ENCODE measurements around the gene POLR2J.
"Not testable (repeated sequence)": the region's sequence is repeated elsewhere in the genome, so short reads cannot be mapped to it uniquely, and the experiment has no call there.

POLR2J gene

GRCh38 chr7:102479209-102479584, 475 bp upstream of the POLR2J start:
- not testable (repeated sequence) for H3K4me1 ChIP-seq; H3K9ac ChIP-seq; H3K27me3 ChIP-seq; H3K27ac ChIP-seq; H3K36me3 ChIP-seq; H4K20me1 ChIP-seq; H3K4me3 ChIP-seq; H3K9me3 ChIP-seq (replicated peaks in 1 of 11)
- H3K4me2 ChIP-seq, result peak overlapping the region in 6 of 11 experiments; percentile 24 to 53 (median 39); a peak in 6 of 22 replicates

- H3K36me3 ChIP-seq, result peaks cover 19 to 40% (median 33%) of the 10 kb centered on the region in 11 experiments
These were observed 3.8 kb downstream of the POLR2J start for GRCh38 chr7:102474736-102475435.

GRCh38 chr7:102474116-102474515, 4.6 kb downstream of the POLR2J start:
- not testable (repeated sequence) for H3K27me3 ChIP-seq; H3K27ac ChIP-seq; H3K9ac ChIP-seq; H3K4me3 ChIP-seq; H3K9me3 ChIP-seq (replicated peaks in 1 of 11)
- Histone ChIP-seq H3K4me2 (peak overlapping the region in 1 of 11 experiments; percentile 40; a peak in 1 of 22 replicates), H3K4me1 (peaks cover 0 to 22% (median 4%) of the 10 kb centered on the region in 10 experiments; a peak in 12 of 20 replicates), H3K36me3 (peaks cover 19 to 48% (median 40%) of the 10 kb centered on the region in 11 experiments), H4K20me1 (peaks cover 4 to 49% (median 29%) of the 10 kb centered on the region in 11 experiments; a peak in 18 of 22 replicates)

More at GRCh38 chr7:102474736-102475435, 3.8 kb downstream of the POLR2J start:
- H3K27me3 ChIP-seq; H3K9ac ChIP-seq; H3K27ac ChIP-seq; H3K4me3 ChIP-seq; H3K4me2 ChIP-seq; H3K9me3 ChIP-seq (replicated peaks in 1 of 11): not testable (repeated sequence)
- Histone ChIP-seq H3K4me1 (peaks cover 0 to 20% (median 0%) of the 10 kb centered on the region in 10 experiments; a peak in 7 of 20 replicates), H4K20me1 (peaks cover 4 to 42% (median 28%) of the 10 kb centered on the region in 11 experiments; a peak in 18 of 22 replicates)

- Histone ChIP-seq H3K27ac (peak overlapping the region in 1 of 11 experiments; percentile 18; a peak in 2 of 22 replicates), H3K4me3 (no peak overlapping the region), H3K9ac (peak overlapping the region in 5 of 11 experiments; percentile 0 to 52 (median 41); a peak in 5 of 22 replicates), H4K20me1 (peaks cover 4 to 56% (median 29%) of the 10 kb centered on the region in 11 experiments; a peak in 18 of 22 replicates), H3K4me1 (peaks cover 0 to 29% (median 11%) of the 10 kb centered on the region in 10 experiments; a peak in 15 of 20 replicates), H3K9me3 (replicated peaks in 1 of 11) (no peaks in the 10 kb centered on the region), H3K36me3 (peaks cover 19 to 55% (median 45%) of the 10 kb centered on the region in 11 experiments), H3K4me2 (peak overlapping the region in 3 of 11 experiments; percentile 12 to 40 (median 21); a peak in 5 of 22 replicates), H3K27me3 (no peaks in the 10 kb centered on the region)
- TF ChIP-seq Cebpa-rat (IDR thresholded peaks at IDR 0.05), result no peak
These were observed 5.3 kb downstream of the POLR2J start for GRCh38 chr7:102473271-102473991.

- no peak overlapping the region for H3K4me3 ChIP-seq
- H4K20me1 ChIP-seq, result peaks cover 4 to 66% (median 29%) of the 10 kb centered on the region in 11 experiments; a peak in 18 of 22 replicates
- no peak overlapping the region for H3K27ac ChIP-seq
- no peaks in the 10 kb centered on the region for H3K9me3 ChIP-seq (replicated peaks in 1 of 11)
- no peak for TF ChIP-seq Cebpa-rat (IDR thresholded peaks at IDR 0.05)
- peak overlapping the region in 3 of 11 experiments; percentile 19 to 23 (median 20); a peak in 3 of 22 replicates for H3K9ac ChIP-seq
- peaks cover 0 to 39% (median 21%) of the 10 kb centered on the region in 10 experiments; a peak in 16 of 20 replicates for H3K4me1 ChIP-seq
- H3K36me3 ChIP-seq, result peaks cover 19 to 65% (median 51%) of the 10 kb centered on the region in 11 experiments
- H3K4me2 ChIP-seq, result no peak overlapping the region
- H3K27me3 ChIP-seq, result no peaks in the 10 kb centered on the region
These were observed 6.3 kb downstream of the POLR2J start for GRCh38 chr7:102472126-102473041.

GRCh38 chr7:102471791-102472125, 7.0 kb downstream of the POLR2J start:
- peaks cover 0 to 45% (median 25%) of the 10 kb centered on the region in 10 experiments; a peak in 16 of 20 replicates for H3K4me1 ChIP-seq
- H3K27me3 ChIP-seq, result no peaks in the 10 kb centered on the region
- peaks cover 19 to 67% (median 52%) of the 10 kb centered on the region in 11 experiments for H3K36me3 ChIP-seq
- no peak overlapping the region for H3K27ac ChIP-seq
- no peak for TF ChIP-seq Cebpa-rat (IDR thresholded peaks at IDR 0.05)
- H3K4me3 ChIP-seq, result no peak overlapping the region
- H3K4me2 ChIP-seq, result no peak overlapping the region
- H3K9me3 ChIP-seq (replicated peaks in 1 of 11), result no peaks in the 10 kb centered on the region
- H3K9ac ChIP-seq, result peak overlapping the region in 3 of 11 experiments; percentile 19 to 23 (median 20); a peak in 3 of 22 replicates
- peaks cover 4 to 69% (median 29%) of the 10 kb centered on the region in 11 experiments; a peak in 18 of 22 replicates for H4K20me1 ChIP-seq

- Histone ChIP-seq H3K27me3 (no peaks in the 10 kb centered on the region), H3K4me2 (no peak overlapping the region), H4K20me1 (peaks cover 4 to 84% (median 32%) of the 10 kb centered on the region in 11 experiments; a peak in 18 of 22 replicates), H3K4me3 (no peak overlapping the region), H3K36me3 (peaks cover 19 to 67% (median 52%) of the 10 kb centered on the region in 11 experiments), H3K9ac (peak overlapping the region in 2 of 11 experiments; percentile 6 to 58; a peak in 1 of 22 replicates), H3K4me1 (peaks cover 14 to 59% (median 39%) of the 10 kb centered on the region in 10 experiments), H3K27ac (0 out of 22 replicates have a peak overlapping the region, but pooled peaks of 1 of the 11 experiments have one; percentile 22), H3K9me3 (replicated peaks in 1 of 11) (no peaks in the 10 kb centered on the region)
- TF ChIP-seq Cebpa-rat (IDR thresholded peaks at IDR 0.05), result no peak
These were observed 8.5 kb downstream of the POLR2J start for GRCh38 chr7:102469972-102470825.
